AG04450 (cell line): ENCODE measurements around the gene KCNMA1. TPM values are rescaled to one million over a fixed set of nuclear protein-coding genes. Genes with fewer than 3 reads are reported as not detected.
"Not testable (repeated sequence)": the region's sequence is repeated elsewhere in the genome, so short reads cannot be mapped to it uniquely, and the experiment has no call there.

ENCODE experiments used
- CTCF ChIA-PET: fragments of 300-600, 350-600 bp; formaldehyde crosslinking; extraction: SDS; loops from one replicate; lab custom pipeline; 2022; ENCODE audit warnings: antibody characterized with exemption, inconsistent platforms; lab: Charles Lee
- POLR2A ChIA-PET: fragments of 350-600 bp; formaldehyde crosslinking; extraction: SDS; loops from one replicate; lab custom pipeline; 2021; ENCODE audit warnings: antibody characterized with exemption, inconsistent platforms; lab: Yijun Ruan, JAX
- DNase-seq: peaks from one replicate; pipeline ENCODE4 v3.0.0-alpha.2; 2011; ENCODE audit warnings: low read depth, low spot score
- H3K27ac ChIP-seq: one replicate; pipeline ENCODE4 v1.5.1; 2012; ENCODE audit warnings: low read depth, low read length, control low read depth
- H3K27me3 ChIP-seq: one replicate; pipeline ENCODE4 v1.6.0; 2012; ENCODE audit warnings: low read length; ENCODE audit not compliant: control insufficient read depth, insufficient read depth
- H3K4me3 ChIP-seq: 2 replicates; pipeline ENCODE4 v1.5.1; 2011; ENCODE audit warnings: mild to moderate bottlenecking, low read depth, low read length, control low read depth
- H3K9me3 ChIP-seq: 2 replicates; pipeline ENCODE4 v1.5.1; 2012; ENCODE audit warnings: low read length; ENCODE audit not compliant: control insufficient read depth, insufficient read depth
- polyA plus RNA-seq: library from polyadenylated mRNA; depleted of rRNA; stranded (reverse); fragments of >200 nt; gene quantifications from 2 replicates; pipeline ENCODE4 v1.2.3, GENCODE V29; 2011
- TF ChIP-seq, protein P1 (sequence below): IDR thresholded peaks from 2 replicates; pipeline ENCODE4 v1.5.1; 2011; ENCODE audit warnings: low read depth, low read length, control low read depth, inconsistent platforms

The KCNMA1 gene
- polyA plus RNA-seq, 1 experiment = 58.8 TPM

DNA sequence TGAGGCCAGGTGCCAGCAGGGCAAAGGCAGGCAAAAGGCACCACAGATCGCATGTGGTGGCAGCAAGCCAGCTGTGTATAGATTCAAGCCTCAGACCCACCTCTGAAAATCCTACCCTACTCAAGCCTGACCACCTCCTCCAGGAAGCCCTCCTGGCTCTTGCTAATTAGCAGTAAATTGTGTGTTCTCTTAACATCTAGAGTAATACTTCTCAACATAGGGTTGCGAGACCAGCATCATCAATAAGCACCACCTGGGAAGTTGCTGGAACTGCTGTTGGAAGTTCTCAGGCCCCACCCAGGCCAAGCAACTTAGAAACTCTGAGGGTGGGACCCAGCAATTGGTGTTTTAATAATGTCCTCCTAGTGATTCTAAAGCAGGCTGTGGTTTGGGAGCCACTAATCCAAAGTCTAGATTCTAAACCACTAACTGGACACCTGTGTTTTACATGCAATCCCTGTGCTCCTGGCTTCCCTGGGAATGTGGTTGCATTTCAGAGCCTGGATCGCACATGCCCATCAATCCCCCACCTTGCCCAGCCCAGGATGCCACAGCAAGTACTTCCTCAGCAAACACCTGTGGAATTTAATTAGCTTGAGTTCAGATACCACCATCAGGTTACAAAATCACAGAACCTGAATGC is 46.2 kb downstream of the KCNMA1 start:
- TF ChIP-seq, protein P1, sequence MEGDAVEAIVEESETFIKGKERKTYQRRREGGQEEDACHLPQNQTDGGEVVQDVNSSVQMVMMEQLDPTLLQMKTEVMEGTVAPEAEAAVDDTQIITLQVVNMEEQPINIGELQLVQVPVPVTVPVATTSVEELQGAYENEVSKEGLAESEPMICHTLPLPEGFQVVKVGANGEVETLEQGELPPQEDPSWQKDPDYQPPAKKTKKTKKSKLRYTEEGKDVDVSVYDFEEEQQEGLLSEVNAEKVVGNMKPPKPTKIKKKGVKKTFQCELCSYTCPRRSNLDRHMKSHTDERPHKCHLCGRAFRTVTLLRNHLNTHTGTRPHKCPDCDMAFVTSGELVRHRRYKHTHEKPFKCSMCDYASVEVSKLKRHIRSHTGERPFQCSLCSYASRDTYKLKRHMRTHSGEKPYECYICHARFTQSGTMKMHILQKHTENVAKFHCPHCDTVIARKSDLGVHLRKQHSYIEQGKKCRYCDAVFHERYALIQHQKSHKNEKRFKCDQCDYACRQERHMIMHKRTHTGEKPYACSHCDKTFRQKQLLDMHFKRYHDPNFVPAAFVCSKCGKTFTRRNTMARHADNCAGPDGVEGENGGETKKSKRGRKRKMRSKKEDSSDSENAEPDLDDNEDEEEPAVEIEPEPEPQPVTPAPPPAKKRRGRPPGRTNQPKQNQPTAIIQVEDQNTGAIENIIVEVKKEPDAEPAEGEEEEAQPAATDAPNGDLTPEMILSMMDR = no peak
- DNase-seq = no peak
- POLR2A ChIA-PET = no interaction called here
- Histone ChIP-seq H3K27me3 (no peaks in the 10 kb centered on the region), H3K27ac (no peak overlapping the region), H3K9me3 (no peaks in the 10 kb centered on the region; the same call in 1 of the 2 replicates), H3K4me3 (no peak overlapping the region)
- CTCF ChIA-PET = no interaction called here

DNA sequence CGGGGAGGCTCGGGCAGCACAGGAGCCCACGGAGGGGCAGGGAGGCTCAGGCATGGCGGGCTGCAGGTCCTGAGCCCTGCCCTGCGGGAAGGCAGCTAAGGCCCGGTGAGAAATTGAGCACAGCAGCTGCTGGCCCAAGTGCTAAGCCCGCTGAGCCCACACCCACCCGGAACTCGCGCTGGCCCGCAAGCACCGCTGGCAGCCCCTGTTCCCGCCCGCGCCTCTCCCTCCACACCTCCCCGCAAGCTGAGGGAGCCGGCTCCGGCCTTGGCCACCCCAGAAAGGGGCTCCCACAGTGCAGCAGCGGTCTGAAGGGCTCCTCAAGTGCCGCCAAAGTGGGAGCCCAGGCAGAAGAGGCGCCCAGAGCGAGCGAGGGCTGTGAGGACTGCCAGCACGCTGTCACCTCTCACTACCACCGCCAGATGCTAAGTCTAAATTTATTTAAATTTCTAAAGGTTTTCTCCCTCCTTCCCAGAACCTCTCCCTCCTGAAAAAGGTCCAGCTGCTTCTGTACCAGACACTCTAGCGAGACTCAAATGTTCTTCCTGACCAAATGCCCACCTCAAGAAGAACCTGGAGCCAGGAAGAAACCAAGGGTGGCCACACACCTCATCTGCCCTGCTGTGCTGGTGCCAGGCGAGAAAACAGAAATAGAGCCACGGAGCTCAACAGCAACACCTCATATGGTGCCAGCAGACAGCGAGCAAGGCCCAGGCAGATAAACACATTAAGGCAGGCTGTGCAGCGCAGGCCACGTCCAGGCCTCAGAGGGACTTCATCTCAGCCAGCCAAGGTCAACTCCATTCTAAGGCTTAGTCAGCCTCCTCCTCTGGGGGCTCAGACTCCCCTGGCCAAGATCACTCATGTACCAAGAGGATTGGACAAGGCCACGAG is 47.0 kb downstream of the KCNMA1 start:
- H3K4me3 ChIP-seq = no peak overlapping the region
- H3K27me3 ChIP-seq = no peaks in the 10 kb centered on the region
- H3K9me3 ChIP-seq = no peaks in the 10 kb centered on the region; the same call in 1 of the 2 replicates
- ChIA-PET POLR2A (no interaction called here), CTCF (no interaction called here)
- no peak for DNase-seq
- no peak overlapping the region for H3K27ac ChIP-seq
- TF ChIP-seq, protein P1 = no peak

DNA sequence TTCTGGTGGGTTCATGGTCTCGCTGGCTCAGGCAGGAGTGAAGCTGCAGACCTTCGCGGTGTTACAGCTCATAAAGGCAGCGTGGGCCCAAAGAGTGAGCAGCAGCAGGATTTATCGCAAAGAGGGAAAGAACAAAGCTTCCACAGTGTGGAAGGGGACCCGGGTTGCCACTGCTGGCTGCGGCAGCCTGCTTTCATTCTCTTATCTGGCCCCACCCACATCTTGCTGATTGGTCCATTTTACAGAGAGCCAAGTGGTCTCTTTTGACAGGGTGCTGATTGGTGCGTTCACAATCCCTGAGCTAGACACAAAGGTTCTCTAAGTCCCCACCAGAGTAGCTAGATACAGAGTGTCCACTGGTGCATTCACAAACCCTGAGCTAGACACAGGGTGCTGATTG is 47.9 kb downstream of the KCNMA1 start:
- POLR2A ChIA-PET, H3K4me3 ChIP-seq, H3K9me3 ChIP-seq, DNase-seq, H3K27ac ChIP-seq, H3K27me3 ChIP-seq, CTCF ChIA-PET: not testable (repeated sequence)

DNA sequence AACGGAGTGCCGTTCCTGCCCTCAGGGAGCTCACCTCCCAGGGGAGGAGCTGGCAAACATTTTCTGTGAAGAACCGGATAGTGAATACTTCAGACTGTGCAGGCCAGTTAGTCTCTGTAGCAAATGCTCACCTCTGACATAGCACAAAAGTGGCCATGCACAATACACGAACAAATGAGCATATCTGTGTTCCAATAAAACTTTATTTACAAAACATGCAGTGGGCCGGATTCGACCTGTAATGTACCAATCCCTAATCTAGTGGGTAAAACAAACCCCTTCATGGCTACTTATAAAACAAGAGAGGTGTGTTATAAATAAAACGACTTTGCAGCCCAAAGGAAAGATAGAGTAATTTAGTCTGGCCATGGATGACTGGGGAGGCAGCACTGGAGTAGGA is 48.7 kb downstream of the KCNMA1 start:
- POLR2A ChIA-PET = no interaction called here
- H3K27me3 ChIP-seq = no peaks in the 10 kb centered on the region
- TF ChIP-seq, protein P1 = no peak
- peak overlapping the region; percentile 93 for H3K27ac ChIP-seq
- CTCF ChIA-PET = interaction anchor here (0.6 to 1.6 kb wide), 2 partner anchors 14 to 16 kb away, joined by 3 read pairs; no protein-coding TSS in a partner anchor
- no peak for DNase-seq
- H3K4me3 ChIP-seq = no peak overlapping the region
- H3K9me3 ChIP-seq = no peaks in the 10 kb centered on the region; the same call in 1 of the 2 replicates

DNA sequence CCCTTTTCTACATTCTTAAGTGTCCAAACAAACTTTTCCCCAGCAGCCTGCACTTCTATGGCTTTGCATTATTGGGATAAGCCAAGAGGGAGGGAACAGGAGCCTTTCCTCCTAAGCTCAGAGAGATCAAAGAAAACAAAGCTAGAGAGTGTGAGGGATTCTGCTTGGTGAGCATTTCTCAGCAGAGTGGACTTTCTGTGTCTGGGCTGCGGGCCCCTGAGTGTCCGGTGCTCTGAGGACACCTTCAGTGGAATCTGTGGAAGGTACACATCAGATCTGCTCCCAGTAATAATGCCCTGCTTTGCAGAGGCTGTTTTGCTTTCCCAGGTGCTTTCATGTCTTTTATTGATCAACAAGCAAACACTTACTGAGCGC is 50.2 kb downstream of the KCNMA1 start:
- Histone ChIP-seq H3K9me3 (no peaks in the 10 kb centered on the region; the same call in 1 of the 2 replicates), H3K27ac (peak overlapping the region; percentile 93), H3K27me3 (no peaks in the 10 kb centered on the region), H3K4me3 (no peak overlapping the region)
- TF ChIP-seq, protein P1 = no peak
- no peak for DNase-seq
- POLR2A ChIA-PET = interaction anchor here (1.2 to 2.1 kb wide), 4 partner anchors 15 to 236 kb away, joined by 3 to 10 read pairs (median 6); no protein-coding TSS in a partner anchor
- CTCF ChIA-PET = interaction anchor here (1.1 to 1.2 kb wide), 3 partner anchors 23 to 414 kb away, joined by 3 to 5 read pairs (median 4); no protein-coding TSS in a partner anchor
